ENCODE results near the gene CD59. TPM values are rescaled to one million over a fixed set of nuclear protein-coding genes. Genes with fewer than 3 reads are reported as not detected.

The CD59 gene
- total and polyA plus RNA-seq, 9 of the 15 experiments (the other 6 are each of a cell fraction or from before 2014, with no cell fraction given): 38.1 to 338 (median 173) TPM

DNA sequence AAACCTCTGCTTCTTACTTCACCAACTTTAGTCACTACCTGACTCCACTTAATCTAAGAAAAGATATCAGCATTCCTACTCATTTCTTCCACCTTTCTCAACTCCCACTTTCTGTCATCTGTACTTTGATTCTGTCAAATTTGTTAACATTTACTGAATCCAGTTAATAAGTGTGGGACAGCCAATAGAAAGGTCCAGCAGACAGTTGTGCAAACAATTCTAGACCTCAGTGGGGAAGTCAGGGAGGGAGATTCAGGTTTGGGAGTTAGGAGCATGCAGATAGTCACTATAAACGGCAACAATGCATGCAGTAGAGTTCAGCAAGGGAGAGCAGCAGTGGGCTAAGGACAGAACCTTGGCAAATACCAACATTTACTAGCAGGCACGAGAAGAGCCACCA, 34.0 kb upstream of the CD59 start (continued):
- no peak for TF ChIP-seq FOXO4 (CRISPR knock-in tag; IDR thresholded peaks at IDR 0.05)
- TF ChIP-seq, protein P1, sequence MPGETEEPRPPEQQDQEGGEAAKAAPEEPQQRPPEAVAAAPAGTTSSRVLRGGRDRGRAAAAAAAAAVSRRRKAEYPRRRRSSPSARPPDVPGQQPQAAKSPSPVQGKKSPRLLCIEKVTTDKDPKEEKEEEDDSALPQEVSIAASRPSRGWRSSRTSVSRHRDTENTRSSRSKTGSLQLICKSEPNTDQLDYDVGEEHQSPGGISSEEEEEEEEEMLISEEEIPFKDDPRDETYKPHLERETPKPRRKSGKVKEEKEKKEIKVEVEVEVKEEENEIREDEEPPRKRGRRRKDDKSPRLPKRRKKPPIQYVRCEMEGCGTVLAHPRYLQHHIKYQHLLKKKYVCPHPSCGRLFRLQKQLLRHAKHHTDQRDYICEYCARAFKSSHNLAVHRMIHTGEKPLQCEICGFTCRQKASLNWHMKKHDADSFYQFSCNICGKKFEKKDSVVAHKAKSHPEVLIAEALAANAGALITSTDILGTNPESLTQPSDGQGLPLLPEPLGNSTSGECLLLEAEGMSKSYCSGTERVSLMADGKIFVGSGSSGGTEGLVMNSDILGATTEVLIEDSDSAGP (CRISPR knock-in tag; IDR thresholded peaks at IDR 0.05): no peak
- TF ChIP-seq NR2F6 (CRISPR knock-in tag; IDR thresholded peaks at IDR 0.05): no peak
- TF ChIP-seq, protein P2, sequence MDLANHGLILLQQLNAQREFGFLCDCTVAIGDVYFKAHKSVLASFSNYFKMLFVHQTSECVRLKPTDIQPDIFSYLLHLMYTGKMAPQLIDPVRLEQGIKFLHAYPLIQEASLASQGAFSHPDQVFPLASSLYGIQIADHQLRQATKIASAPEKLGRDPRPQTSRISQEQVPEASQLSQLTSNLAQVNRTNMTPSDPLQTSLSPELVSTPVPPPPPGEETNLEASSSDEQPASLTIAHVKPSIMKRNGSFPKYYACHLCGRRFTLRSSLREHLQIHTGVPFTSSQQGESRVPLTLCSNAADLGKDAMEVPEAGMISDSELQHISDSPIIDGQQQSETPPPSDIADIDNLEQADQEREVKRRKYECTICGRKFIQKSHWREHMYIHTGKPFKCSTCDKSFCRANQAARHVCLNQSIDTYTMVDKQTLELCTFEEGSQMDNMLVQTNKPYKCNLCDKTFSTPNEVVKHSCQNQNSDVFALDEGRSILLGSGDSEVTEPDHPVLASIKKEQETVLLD (IDR thresholded peaks at IDR 0.05): no peak
- no peak for TF ChIP-seq POLR2AphosphoS5 (IDR thresholded peaks at IDR 0.05; ENCODE audit: control insufficient read depth, insufficient read depth, low read depth, low read length)
- no peak for TF ChIP-seq HNRNPK (IDR thresholded peaks at IDR 0.05; ENCODE audit: low read depth, low read length, poor library complexity, severe bottlenecking)

All from K562 (cell line).